ENCODE results near the gene KRT39. TPM values are rescaled to one million over a fixed set of nuclear protein-coding genes. Genes with fewer than 3 reads are reported as not detected.
"Not testable (repeated sequence)": the region's sequence is repeated elsewhere in the genome, so short reads cannot be mapped to it uniquely, and the experiment has no call there.

Gene KRT39
- total RNA-seq, 1 donor from 2014 or later = not detected

GRCh38 chr17:40940266-40940665 is 26.5 kb downstream of the KRT39 start:
- DNase-seq (ENCODE audit: low read depth in 2 of 2) = no peak

- DNase-seq (ENCODE audit: low read depth in 2 of 2) = no peak
Measured at GRCh38 chr17:40938981-40939380, 27.8 kb downstream of the KRT39 start.

DNA sequence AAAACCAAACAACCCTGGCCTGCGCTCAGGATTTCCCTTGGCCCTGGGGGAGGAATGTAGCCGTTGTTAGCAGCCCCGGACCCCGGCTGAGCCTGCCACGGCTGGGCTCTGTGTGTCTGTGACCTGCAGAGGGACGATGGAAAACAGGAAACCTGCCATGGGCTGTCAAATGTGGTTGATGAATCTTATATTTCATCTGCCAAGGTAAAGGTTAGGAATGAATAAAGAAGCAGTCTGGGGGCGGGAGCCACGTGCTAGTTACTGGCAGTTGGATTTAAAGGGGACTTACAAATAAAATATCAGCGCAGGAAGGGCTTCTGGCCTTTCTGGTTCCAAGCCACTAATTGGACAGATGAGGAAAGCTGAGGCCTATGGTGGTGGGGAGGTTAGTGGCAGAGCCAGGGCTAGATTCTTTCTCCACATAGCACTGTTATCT is 29.3 kb downstream of the KRT39 start, which contains the start of gene KRT23:
Gene KRT23, minus strand, starts transcription at position 263 of the 436 bp plus-strand sequence. CDS start 1,043 bp downstream, outside the sequence.
- DNase-seq (ENCODE audit: low read depth in 2 of 2) = peak in 1 of 2 donors; percentile 76

GRCh38 chr17:40936976-40937375 is 29.8 kb downstream of the KRT39 start:
- DNase-seq (ENCODE audit: low read depth in 2 of 2) = no peak

GRCh38 chr17:40936437-40936971 is 30.2 kb downstream of the KRT39 start:
- peak in 1 of 2 donors; percentile 46 for DNase-seq (ENCODE audit: low read depth in 2 of 2)

DNA sequence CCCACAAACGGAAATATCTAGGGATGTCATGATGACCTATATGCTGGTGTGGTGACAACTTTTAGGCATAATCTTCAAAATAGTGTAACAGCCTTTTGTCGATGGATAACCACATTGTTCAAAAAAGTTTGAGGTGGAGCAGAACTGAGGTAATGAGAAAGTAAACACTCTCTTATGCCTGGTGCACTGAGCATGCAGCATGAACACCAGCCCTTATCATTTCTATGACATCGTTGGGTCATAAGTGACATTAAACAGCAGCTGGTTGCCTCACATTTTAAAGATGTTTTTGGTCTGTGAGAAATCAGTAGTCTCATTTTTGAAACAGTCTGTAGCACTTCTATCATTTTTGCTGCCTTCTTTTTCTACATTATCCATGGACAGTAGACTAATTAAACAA is 31.1 kb downstream of the KRT39 start:
- DNase-seq (ENCODE audit: low read depth in 2 of 2) = peak in 1 of 2 donors; percentile 5

- no peak for DNase-seq (ENCODE audit: low read depth in 2 of 2)
Measured at GRCh38 chr17:40932608-40933007, 34.1 kb downstream of the KRT39 start.

- DNase-seq (ENCODE audit: low read depth in 2 of 2) = peak in 1 of 2 donors; percentile 56
Measured at GRCh38 chr17:40931311-40931710, 35.4 kb downstream of the KRT39 start.

- DNase-seq (ENCODE audit: low read depth in 2 of 2) = no peak
Measured at GRCh38 chr17:40926341-40926740, 40.4 kb downstream of the KRT39 start.

GRCh38 chr17:40922239-40922638 is 44.5 kb downstream of the KRT39 start:
- DNase-seq (ENCODE audit: low read depth in 2 of 2) = peak; percentile 74 to 76

DNA sequence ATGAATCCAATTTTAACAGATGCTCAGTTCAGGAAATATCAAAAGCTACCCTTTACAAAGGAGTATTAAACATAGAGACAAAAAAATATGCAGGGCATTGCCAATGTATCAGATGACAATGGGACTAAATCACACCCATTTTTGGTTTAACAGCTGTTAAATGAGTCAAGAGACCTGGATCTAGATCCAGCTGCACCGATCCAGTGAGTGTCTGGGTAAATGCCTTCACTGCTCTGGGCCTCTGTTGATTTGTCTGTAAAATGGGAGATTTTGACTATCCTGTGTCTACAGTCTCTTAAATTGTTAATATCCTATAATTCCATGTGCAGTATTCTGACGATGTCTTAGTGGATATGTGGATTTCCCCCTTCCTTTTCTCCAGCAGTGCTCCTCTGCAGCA is 45.7 kb downstream of the KRT39 start:
- no peak for DNase-seq (ENCODE audit: low read depth in 2 of 2)

GRCh38 chr17:40917116-40917515 is 49.6 kb downstream of the KRT39 start:
- DNase-seq (ENCODE audit: low read depth in 2 of 2) = not testable (repeated sequence)

- no peak for DNase-seq (ENCODE audit: low read depth in 2 of 2)
Measured at GRCh38 chr17:40916366-40916765, 50.4 kb downstream of the KRT39 start.

DNA sequence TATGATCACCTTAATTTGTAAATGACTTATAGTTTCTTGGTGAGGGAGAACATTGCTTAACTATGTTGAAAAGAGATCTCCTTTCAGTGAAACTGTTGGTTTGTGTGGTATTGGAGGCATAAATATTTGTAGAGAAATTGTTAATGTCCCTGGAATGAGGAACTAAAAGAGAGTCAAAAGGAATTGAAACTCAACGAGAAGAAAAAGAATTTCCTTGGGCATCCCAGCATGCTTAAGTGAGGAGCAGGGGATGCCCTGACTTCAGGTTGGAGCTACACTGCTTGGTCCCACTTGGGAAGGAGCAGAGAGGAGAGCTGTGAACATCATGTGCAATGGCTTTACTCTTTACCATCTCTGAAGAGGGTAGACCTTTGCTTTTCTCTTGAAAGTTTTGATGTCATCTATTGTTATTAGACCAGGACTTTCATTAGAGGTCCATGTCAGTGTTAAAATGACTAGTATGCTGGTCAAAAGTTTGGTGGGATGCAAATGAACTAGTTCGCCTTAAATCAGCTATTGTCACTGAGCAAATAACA is 51.0 kb downstream of the KRT39 start:
- no peak for DNase-seq (ENCODE audit: low read depth in 2 of 2)

GRCh38 chr17:40915199-40915661 is 51.5 kb downstream of the KRT39 start:
- peak in 1 of 2 donors; percentile 56 for DNase-seq (ENCODE audit: low read depth in 2 of 2)

GRCh38 chr17:40914075-40914855 is 52.5 kb downstream of the KRT39 start:
- no peak for DNase-seq (ENCODE audit: low read depth in 2 of 2)

DNA sequence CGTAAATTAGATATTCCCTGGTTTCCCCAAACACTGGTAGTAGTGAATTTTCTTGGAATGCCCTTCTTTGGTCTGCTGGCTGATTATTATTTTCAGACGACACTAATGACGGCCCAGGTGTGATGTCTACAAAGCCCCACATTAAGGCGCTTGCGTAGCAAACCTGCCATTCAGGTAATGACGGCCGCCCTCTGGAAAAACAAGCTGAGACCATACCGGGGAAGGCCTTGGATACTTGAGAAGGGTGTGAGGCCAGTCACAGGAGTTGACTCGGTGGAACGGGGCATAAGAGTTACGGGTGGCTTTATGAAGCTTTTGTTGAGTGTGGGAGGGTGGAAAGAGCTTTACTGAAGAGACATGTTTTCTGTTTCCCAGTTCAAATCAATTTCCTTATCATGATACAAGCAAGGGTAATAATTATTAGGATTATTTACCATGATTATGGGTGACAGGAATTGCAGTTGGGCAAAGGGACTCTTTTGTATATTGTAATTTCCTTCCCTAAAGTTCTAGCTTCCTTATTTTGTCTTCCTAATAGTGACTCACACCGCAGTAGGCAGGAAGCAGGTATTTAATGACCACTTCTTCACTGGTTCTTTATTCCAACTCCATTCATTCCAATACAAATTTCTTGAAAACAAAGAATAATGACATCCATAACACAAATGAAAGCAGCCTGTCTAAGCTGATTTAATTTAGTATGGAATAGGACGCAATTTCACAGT is 54.1 kb downstream of the KRT39 start:
- DNase-seq (ENCODE audit: low read depth in 2 of 2) = peak in 1 of 2 donors; percentile 15

- no peak for DNase-seq (ENCODE audit: low read depth in 2 of 2)
Measured at GRCh38 chr17:40910441-40910841, 56.3 kb downstream of the KRT39 start.

DNA sequence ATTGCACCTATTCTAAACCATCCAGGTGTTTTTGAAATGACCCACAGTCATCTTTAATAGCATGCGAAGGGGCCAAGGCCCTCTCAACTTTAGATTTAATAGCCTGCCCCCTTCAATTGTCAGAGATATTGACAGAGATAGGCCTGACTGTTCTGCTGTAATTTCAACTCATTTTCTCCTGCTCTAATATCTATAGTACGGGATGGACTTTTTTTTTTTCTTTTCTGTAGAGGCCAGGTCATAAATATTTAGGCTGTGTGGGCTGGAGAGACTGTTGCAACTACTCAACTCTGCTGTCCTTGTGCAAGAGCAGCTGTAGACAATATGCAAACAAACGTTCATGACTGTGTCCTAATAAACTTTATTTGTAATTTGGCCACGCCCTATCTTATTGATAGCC is 57.0 kb downstream of the KRT39 start:
- no peak for DNase-seq (ENCODE audit: low read depth in 2 of 2)

GRCh38 chr17:40909351-40909750 is 57.4 kb downstream of the KRT39 start:
- DNase-seq (ENCODE audit: low read depth in 2 of 2) = peak; percentile 90 to 92

Measured in lung microvascular endothelial cell (primary cell).